GM13977 (cell line): ENCODE results near the gene DEPDC4.

Source experiments
- DNase-seq: peaks from one replicate; pipeline ENCODE4 v3.0.0; 2012; ENCODE audit warnings: low spot score
- in situ Hi-C: fragments of 300-500 bp; cut with MboI; formaldehyde crosslinking; loops from one replicate; pipeline ENCODE4 v1.12.0; 2022; ENCODE audit warnings: low sequenced_read_pairs, low pct_unique_long_range_greater_than_20kb, mixed read lengths, inconsistent platforms; ENCODE audit not compliant: unreplicated experiment
- TF ChIP-seq, protein P1 (sequence below): IDR thresholded peaks from 2 replicates; pipeline ENCODE4 v1.5.1; 2012; ENCODE audit warnings: mild to moderate bottlenecking, control low read depth; ENCODE audit not compliant: insufficient read depth; ENCODE audit errors: extremely low read depth, missing control alignments

DEPDC4 gene

DNA sequence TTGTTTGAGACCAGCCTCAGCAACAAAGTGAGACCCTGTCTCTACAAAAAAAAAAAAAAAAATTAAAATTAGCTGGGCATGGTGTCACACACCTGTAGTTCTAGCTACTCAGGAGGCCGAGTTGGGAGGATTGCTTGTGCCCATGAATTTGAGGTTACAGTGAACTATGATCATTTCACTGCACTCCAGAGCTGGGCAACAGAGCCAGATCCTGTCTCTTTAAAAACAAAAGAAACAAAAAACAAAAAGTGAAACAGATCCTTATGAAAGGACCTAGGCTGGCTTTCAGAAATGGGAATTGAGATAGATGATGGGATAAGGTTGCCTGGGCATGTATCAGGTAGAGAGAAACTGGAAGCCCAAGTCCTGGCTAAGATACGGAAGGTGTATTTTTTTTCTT, 52.4 kb downstream of the DEPDC4 start:
- DNase-seq = no peak
- TF ChIP-seq, protein P1, sequence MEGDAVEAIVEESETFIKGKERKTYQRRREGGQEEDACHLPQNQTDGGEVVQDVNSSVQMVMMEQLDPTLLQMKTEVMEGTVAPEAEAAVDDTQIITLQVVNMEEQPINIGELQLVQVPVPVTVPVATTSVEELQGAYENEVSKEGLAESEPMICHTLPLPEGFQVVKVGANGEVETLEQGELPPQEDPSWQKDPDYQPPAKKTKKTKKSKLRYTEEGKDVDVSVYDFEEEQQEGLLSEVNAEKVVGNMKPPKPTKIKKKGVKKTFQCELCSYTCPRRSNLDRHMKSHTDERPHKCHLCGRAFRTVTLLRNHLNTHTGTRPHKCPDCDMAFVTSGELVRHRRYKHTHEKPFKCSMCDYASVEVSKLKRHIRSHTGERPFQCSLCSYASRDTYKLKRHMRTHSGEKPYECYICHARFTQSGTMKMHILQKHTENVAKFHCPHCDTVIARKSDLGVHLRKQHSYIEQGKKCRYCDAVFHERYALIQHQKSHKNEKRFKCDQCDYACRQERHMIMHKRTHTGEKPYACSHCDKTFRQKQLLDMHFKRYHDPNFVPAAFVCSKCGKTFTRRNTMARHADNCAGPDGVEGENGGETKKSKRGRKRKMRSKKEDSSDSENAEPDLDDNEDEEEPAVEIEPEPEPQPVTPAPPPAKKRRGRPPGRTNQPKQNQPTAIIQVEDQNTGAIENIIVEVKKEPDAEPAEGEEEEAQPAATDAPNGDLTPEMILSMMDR = no peak
- in situ Hi-C loops = no loop called here

DNA sequence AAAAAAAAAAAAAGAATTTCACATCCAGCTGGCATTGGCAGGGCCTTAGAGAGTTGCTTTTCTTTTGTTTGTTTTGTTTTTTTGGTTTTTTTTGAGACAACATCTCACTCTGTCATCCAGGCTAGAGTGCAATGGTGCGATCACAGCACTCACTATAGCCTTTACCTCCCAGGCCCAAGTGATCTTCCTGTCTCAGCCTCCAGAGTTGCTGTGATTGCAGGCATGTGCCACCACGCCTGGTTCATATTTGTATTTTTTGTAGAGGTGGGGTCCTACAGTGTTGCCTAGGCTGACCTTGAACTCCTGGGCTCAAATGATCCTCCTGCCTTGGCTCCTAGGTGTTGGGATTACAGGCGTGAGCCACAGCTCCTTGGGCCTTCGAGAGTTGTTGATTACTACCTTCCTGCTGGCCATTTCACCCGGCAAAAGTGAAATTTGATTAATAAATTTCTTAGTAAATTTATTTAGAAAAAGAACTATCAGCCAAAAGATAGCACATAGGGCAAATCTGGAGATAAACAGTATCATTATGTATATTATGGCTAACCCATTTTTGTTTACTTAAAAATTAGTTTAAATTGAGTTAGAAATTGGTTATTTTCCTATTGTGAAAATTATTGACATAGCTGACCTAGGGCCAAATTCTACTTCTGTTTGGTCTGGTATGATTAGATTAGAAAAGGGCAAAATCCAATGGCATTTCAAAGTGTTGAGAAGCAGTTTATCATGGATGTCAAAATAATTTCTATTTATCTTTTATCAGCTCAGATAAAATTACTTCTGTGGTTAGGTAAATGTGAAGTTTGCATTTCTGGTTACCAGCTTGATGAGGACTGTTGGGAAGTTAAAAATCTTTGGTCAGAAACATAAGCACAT, 53.6 kb downstream of the DEPDC4 start:
- TF ChIP-seq, protein P1 = no peak
- DNase-seq = no peak
- in situ Hi-C loops = no loop called here

DNA sequence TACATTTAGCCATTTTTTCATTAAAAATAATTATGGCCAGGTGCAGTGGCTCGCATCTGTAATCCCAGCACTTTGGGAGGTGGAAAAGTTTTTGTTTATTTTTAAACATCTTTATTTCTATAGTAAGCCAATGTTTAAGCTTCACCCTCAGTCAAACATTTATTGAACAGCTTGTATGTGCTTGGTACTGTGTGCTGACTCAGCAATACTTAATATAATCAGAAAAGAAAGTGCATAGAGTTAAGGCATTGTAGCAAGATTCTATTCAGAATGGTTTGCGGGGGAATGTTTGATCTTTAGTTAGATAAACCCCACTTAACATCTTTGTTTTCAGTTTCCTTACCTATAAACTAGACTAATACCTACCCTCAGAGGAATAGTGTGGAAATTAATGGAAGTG, 55.2 kb downstream of the DEPDC4 start:
- TF ChIP-seq, protein P1 = no peak
- DNase-seq = no peak
- in situ Hi-C loops = no loop called here

DNA sequence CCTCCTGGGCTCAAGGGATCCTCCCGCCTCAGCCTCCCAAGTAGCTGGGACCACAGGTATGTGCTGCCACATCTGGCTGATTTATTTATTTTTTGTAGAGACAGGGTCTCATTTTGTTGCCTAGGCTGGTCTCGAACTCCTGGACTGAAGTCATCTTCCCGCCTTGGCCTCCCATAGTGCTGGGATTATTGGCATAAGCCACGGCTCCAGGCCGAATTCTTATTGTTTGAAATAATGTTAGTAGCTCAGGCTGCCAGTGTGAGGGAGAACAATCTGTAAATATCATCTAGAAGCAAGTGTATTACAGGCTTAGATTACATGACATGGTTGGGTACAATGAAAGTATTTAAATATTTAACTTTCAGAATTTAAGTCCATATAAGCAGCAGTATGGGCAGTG, 58.0 kb downstream of the DEPDC4 start:
- in situ Hi-C loops = no loop called here
- TF ChIP-seq, protein P1 = no peak
- no peak for DNase-seq

DNA sequence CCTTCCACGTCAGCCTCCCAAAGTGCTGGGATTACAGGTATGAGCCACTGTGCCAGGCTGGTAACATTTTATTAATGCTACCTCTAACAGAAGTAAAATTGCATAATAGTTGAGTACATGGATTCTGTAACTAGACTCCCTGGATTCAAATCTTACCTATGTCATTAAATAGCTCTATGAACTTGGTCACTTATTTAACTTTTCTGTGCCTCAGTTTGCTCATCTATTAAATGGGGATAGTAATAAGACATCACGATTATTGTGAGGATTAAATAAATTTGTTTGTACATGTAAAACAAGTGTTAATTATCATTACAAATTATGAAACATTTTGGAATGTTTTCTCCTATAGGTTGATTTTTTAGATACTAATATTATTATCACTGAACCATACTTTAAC, 59.6 kb downstream of the DEPDC4 start:
- in situ Hi-C loops = no loop called here
- TF ChIP-seq, protein P1 = no peak
- no peak for DNase-seq

DNA sequence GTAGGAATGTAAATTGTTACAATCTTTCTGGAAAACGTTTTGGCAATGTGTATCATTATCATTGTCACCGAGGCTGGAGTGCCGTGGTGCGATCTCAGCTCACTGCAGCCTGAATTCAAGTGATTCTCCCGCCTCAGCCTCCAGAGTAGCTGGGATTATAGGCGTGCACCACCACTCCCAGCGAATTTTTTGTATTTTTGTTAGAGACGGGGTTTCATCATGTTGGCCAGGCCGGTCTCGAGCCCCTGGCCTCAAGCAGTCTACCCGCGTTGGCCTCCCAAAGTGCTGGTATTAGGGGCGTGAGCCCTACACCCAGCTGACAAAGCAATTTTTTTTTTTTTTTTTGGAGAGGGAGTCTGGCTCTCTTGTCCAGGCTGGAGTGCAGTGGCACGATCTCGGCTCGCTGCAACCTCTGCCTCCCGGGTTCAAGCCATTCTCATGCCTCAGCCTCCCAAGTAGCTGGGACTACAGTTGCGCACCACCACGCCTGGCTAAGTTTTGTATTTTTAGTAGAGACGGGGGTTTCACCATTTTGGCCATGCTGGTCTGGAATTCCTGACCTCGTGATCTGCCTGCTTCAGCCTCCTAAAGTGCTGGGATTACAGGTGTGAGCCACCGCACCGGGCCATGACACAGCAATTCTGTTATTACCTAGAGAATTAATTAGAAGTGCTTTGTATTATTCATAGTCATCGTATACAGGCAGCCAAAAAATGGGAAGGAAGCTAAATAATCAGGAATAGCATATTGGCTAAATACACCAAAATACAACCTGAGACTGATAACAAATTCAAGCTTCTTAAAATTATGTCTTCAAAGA, 65.1 kb downstream of the DEPDC4 start:
- TF ChIP-seq, protein P1 = no peak
- in situ Hi-C loops = no loop called here
- DNase-seq = no peak
